GM13977 (cell line): Measurements from ENCODE around the gene SH3PXD2A.

ENCODE experiments used
- DNase-seq: peaks from one replicate; pipeline ENCODE4 v3.0.0; 2012; ENCODE audit warnings: low spot score
- CTCF ChIP-seq: IDR thresholded peaks from 2 replicates; pipeline ENCODE4 v1.5.1; 2012; ENCODE audit warnings: mild to moderate bottlenecking, control low read depth; ENCODE audit not compliant: insufficient read depth; ENCODE audit errors: extremely low read depth, missing control alignments
- in situ Hi-C: fragments of 300-500 bp; cut with MboI; formaldehyde crosslinking; loops from one replicate; pipeline ENCODE4 v1.12.0; 2022; ENCODE audit warnings: low sequenced_read_pairs, low pct_unique_long_range_greater_than_20kb, mixed read lengths, inconsistent platforms; ENCODE audit not compliant: unreplicated experiment

The SH3PXD2A gene

GRCh38 chr10:103546401-103546800 is 309.0 kb downstream of the SH3PXD2A start:
- TF ChIP-seq CTCF, result no peak

GRCh38 chr10:103545771-103546281 is 309.6 kb downstream of the SH3PXD2A start:
- TF ChIP-seq CTCF, result no peak
- no peak for DNase-seq
- in situ Hi-C loops, result no loop called here

More at GRCh38 chr10:103546401-103546800, 309.0 kb downstream of the SH3PXD2A start:
- DNase-seq, result peak; percentile 6
- in situ Hi-C loops, result no loop called here

GRCh38 chr10:103545366-103545765 is 310.0 kb downstream of the SH3PXD2A start:
- DNase-seq, result peak; percentile 4
- no peak for TF ChIP-seq CTCF
- in situ Hi-C loops, result no loop called here

GRCh38 chr10:103544657-103545310 is 310.6 kb downstream of the SH3PXD2A start:
- TF ChIP-seq CTCF, result no peak
- DNase-seq, result no peak
- in situ Hi-C loops, result no loop called here
